ENCODE results near the gene NAA40.

NAA40 gene

GRCh38 chr11:63938479-63939396 is at the start of gene NAA40:
NAA40 (plus strand) TSS chr11:63939002; CDS start chr11:63939097, 95 bp downstream.
- peaks cover 2% of the 10 kb centered on the region for H3K9me3 ChIP-seq (ENCODE audit: severe bottlenecking)
- peaks cover 19% of the 10 kb centered on the region for H3K36me3 ChIP-seq
- H3K27ac ChIP-seq, result peak within 1 kb of the TSS; percentile 95
- TF ChIP-seq CTCF (IDR thresholded peaks at IDR 0.05; ENCODE audit: low read depth, low read length), result no peak
- no peaks in the 10 kb centered on the region for H3K27me3 ChIP-seq (ENCODE audit: insufficient read depth, low read depth, severe bottlenecking)
- peak; percentile 97 for DNase-seq
- H3K4me3 ChIP-seq (ENCODE audit: low read depth, low read length), result peak within 1 kb of the TSS; percentile 76

- H3K9me3 ChIP-seq (ENCODE audit: severe bottlenecking), result no peaks in the 10 kb centered on the region
- no peak overlapping the region for H3K27ac ChIP-seq
- no peak overlapping the region for H3K4me3 ChIP-seq (ENCODE audit: low read depth, low read length)
- TF ChIP-seq CTCF (IDR thresholded peaks at IDR 0.05; ENCODE audit: low read depth, low read length), result no peak
- no peak for DNase-seq
- H3K36me3 ChIP-seq, result peaks cover 4% of the 10 kb centered on the region
- no peaks in the 10 kb centered on the region for H3K27me3 ChIP-seq (ENCODE audit: insufficient read depth, low read depth, severe bottlenecking)
These were observed 49.5 kb upstream of the NAA40 start for GRCh38 chr11:63889344-63889743.

- Histone ChIP-seq H3K27me3 (ENCODE audit: insufficient read depth, low read depth, severe bottlenecking) (no peaks in the 10 kb centered on the region), H3K9me3 (ENCODE audit: severe bottlenecking) (no peaks in the 10 kb centered on the region), H3K36me3 (peaks cover 11% of the 10 kb centered on the region), H3K27ac (no peak overlapping the region), H3K4me3 (ENCODE audit: low read depth, low read length) (no peak overlapping the region)
- TF ChIP-seq CTCF (IDR thresholded peaks at IDR 0.05; ENCODE audit: low read depth, low read length), result no peak
- DNase-seq, result no peak
These were observed 48.4 kb upstream of the NAA40 start for GRCh38 chr11:63890368-63890767.

GRCh38 chr11:63892228-63892627 is 46.6 kb upstream of the NAA40 start:
- no peaks in the 10 kb centered on the region for H3K27me3 ChIP-seq (ENCODE audit: insufficient read depth, low read depth, severe bottlenecking)
- DNase-seq, result no peak
- no peak overlapping the region for H3K4me3 ChIP-seq (ENCODE audit: low read depth, low read length)
- no peak overlapping the region for H3K27ac ChIP-seq
- H3K36me3 ChIP-seq, result peaks cover 28% of the 10 kb centered on the region
- no peak for TF ChIP-seq CTCF (IDR thresholded peaks at IDR 0.05; ENCODE audit: low read depth, low read length)
- H3K9me3 ChIP-seq (ENCODE audit: severe bottlenecking), result no peaks in the 10 kb centered on the region

GRCh38 chr11:63893355-63893754 is 45.4 kb upstream of the NAA40 start:
- no peaks in the 10 kb centered on the region for H3K27me3 ChIP-seq (ENCODE audit: insufficient read depth, low read depth, severe bottlenecking)
- H3K4me3 ChIP-seq (ENCODE audit: low read depth, low read length), result no peak overlapping the region
- no peak for DNase-seq
- peaks cover 36% of the 10 kb centered on the region for H3K36me3 ChIP-seq
- TF ChIP-seq CTCF (IDR thresholded peaks at IDR 0.05; ENCODE audit: low read depth, low read length), result no peak
- H3K27ac ChIP-seq, result no peak overlapping the region
- no peaks in the 10 kb centered on the region for H3K9me3 ChIP-seq (ENCODE audit: severe bottlenecking)

All from WERI-Rb-1 (cell line).